H1 (cell line): ENCODE measurements around the gene TEK.

Source experiments
- BACH1 ChIP-seq: IDR thresholded peaks from 2 replicates; pipeline ENCODE4 v1.6.1; 2012; ENCODE audit warnings: low read length, improper control_type of control experiment
- BRCA1 ChIP-seq: IDR thresholded peaks from 2 replicates; pipeline ENCODE4 v1.6.1; 2012; ENCODE audit warnings: low read depth, low read length, improper control_type of control experiment
- EZH2 ChIP-seq: fragments of 200-600 bp; sonication (generic); IDR thresholded peaks from 2 replicates; pipeline ENCODE4 v1.7.1; 2012; ENCODE audit warnings: low read depth, mild to moderate bottlenecking, moderate library complexity, low read length, inconsistent platforms; ENCODE audit not compliant: severe bottlenecking
- GTF2F1 ChIP-seq: IDR thresholded peaks from 2 replicates; pipeline ENCODE4 v1.6.1; 2012; ENCODE audit warnings: low read depth, low read length, improper control_type of control experiment, borderline replicate concordance
- KDM1A ChIP-seq: fragments of 200-600, 300-600 bp; sonication (generic); IDR thresholded peaks from 2 replicates; pipeline ENCODE4 v1.7.1; 2016; ENCODE audit warnings: mild to moderate bottlenecking, low read length, borderline replicate concordance
- KDM5A ChIP-seq: fragments of 200-600 bp; IDR thresholded peaks from 2 replicates; pipeline ENCODE4 v1.7.1; 2012; ENCODE audit warnings: mild to moderate bottlenecking, low read length, inconsistent platforms, mixed read lengths
- POLR2AphosphoS5 ChIP-seq: IDR thresholded peaks from 2 replicates; pipeline ENCODE4 v1.6.1; 2011; ENCODE audit warnings: low read depth, low read length
- SIRT6 ChIP-seq: IDR thresholded peaks from one replicate; pipeline ENCODE4 v1.7.1; 2012; ENCODE audit warnings: low read length, inconsistent platforms
- SIX5 ChIP-seq: IDR thresholded peaks from 2 replicates; pipeline ENCODE4 v1.6.1; 2011; ENCODE audit warnings: mild to moderate bottlenecking, low read depth, low read length
- SP4 ChIP-seq: IDR thresholded peaks from 2 replicates; pipeline ENCODE4 v1.6.1; 2012; ENCODE audit warnings: low read length, inconsistent platforms
- TF ChIP-seq, protein P1 (sequence below), 3 experiments: IDR thresholded peaks; 1 replicate in 2 of 3; 2 replicates in 1 of 3; pipeline versions ENCODE4 v1.5.1 to v1.6.1; 2011; ENCODE audit warnings: low read length in 3 of 3, mild to moderate bottlenecking in 3 of 3, inconsistent platforms in 2 of 3, low read depth in 1 of 3, moderate library complexity in 1 of 3; ENCODE audit not compliant: insufficient read depth in 1 of 3; ENCODE audit errors: control extremely low read depth in 1 of 3
- TF ChIP-seq, protein P2 (sequence below): IDR thresholded peaks from 2 replicates; pipeline ENCODE4 v1.6.1; 2012; ENCODE audit warnings: low read length, inconsistent platforms

DNA sequence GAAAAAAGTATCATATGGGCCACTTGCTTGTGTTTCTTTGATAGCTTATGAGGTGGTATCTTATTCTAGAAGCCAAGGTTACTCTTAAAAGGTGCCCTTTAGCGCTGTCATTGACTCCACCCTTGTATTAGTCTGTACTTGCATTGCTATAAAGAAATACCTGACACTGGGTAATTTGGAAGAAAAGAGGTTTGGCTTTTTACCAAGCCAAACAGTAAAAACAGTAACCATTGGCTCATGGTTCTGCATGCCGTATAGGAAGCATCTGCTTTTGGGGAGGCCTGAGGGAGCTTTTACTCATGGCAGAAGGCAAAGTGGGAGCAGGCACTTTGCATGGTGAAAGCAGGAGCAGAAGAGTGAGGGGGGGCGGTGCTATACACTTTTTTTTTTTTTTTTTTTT lies 87.4 kb downstream of the TEK start:
- TF ChIP-seq EZH2 (no peak), BRCA1 (no peak), KDM5A (no peak), GTF2F1 (no peak), SIX5 (no peak), POLR2AphosphoS5 (no peak), SIRT6 (no peak), SP4 (no peak), BACH1 (no peak), KDM1A (no peak)
- TF ChIP-seq, protein P1, sequence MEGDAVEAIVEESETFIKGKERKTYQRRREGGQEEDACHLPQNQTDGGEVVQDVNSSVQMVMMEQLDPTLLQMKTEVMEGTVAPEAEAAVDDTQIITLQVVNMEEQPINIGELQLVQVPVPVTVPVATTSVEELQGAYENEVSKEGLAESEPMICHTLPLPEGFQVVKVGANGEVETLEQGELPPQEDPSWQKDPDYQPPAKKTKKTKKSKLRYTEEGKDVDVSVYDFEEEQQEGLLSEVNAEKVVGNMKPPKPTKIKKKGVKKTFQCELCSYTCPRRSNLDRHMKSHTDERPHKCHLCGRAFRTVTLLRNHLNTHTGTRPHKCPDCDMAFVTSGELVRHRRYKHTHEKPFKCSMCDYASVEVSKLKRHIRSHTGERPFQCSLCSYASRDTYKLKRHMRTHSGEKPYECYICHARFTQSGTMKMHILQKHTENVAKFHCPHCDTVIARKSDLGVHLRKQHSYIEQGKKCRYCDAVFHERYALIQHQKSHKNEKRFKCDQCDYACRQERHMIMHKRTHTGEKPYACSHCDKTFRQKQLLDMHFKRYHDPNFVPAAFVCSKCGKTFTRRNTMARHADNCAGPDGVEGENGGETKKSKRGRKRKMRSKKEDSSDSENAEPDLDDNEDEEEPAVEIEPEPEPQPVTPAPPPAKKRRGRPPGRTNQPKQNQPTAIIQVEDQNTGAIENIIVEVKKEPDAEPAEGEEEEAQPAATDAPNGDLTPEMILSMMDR (IDR thresholded peaks at IDR 0.05; ENCODE audit: control extremely low read depth in 1 of 3, insufficient read depth in 1 of 3, low read depth in 1 of 3, low read length in 3 of 3) = no peak
- TF ChIP-seq, protein P2, sequence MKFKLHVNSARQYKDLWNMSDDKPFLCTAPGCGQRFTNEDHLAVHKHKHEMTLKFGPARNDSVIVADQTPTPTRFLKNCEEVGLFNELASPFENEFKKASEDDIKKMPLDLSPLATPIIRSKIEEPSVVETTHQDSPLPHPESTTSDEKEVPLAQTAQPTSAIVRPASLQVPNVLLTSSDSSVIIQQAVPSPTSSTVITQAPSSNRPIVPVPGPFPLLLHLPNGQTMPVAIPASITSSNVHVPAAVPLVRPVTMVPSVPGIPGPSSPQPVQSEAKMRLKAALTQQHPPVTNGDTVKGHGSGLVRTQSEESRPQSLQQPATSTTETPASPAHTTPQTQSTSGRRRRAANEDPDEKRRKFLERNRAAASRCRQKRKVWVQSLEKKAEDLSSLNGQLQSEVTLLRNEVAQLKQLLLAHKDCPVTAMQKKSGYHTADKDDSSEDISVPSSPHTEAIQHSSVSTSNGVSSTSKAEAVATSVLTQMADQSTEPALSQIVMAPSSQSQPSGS = no peak
